HG02938 (cell line): ENCODE measurements around the gene NHEJ1.

Experiments
- ATAC-seq: cut with Tn5 transposase; IDR thresholded peaks from one replicate; pipeline ENCODE4 v1.9.1; 2021; ENCODE audit warnings: mild to moderate bottlenecking, moderate library complexity; ENCODE audit not compliant: unreplicated experiment

The NHEJ1 gene

DNA sequence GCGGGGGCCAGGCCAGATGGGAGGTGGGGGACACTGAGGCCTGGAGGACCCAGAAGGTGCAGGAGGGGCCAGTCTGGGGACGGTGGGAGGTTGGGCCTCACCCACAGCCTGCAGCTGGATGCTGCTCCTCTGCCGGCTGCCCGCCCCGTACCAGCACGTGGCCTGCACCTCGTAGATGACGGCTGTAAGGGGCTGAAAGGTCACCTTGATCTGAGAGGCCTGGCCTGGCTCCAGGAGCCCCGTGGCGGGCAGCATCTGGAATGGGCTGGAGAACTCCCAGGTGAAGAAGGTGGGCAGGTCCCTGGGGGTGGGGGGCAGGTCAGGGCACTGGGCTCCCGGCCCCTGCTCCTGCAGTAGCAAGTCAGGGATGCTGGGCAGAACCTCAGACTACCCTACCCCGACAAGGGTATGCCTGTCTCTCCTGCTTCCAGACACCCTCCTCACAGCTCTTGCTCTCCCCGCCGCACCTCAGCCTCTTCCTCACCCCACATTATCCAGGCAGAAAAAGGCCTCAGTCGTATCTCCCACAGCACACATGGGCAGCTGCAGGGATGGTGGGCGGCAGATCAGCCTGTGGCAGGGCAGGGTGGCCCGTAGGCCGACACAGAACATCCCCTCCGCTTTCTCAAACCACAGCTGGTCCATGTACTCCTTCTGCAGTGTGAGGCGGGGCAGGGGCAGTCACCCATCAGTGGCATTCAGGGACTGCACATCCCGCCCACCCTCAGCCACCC is 129.4 kb downstream of the NHEJ1 start:
- no peak for ATAC-seq

DNA sequence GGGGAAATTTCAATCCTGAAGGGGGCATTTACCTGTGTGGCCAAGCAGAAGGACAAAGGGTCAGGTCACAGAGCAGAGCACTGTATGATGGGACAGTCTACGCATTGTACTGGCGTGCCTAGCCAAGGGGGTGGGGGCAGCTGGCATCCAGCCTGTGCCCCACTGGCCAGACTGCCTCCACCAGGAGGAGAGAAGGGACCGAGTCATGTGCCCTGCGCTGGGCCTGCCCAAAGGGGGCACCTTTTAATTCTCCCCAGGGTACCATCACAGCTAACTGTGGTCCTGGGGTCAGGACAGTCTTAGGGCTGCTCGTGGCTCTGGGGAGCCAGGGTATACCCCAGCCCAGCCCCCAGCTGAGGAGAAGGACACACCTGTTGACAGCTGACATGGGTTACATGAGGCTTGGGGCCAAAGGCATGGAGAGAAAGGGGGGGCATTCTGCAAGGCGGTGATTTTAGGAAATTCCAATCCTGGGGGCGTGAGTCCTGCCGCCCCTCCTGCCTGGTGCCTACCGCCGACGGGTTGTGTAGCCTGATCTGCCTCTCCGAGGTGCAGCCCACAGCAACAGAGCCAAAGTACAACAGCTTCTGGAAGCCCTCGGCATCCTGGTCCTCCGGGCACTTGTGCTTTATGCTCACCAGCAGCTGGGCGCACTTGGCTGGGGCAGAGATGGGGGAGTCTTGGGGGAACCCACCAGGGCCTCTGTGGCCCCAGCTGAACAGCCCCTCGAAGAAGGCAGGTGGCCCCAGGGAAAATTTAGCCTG is 130.3 kb downstream of the NHEJ1 start:
- ATAC-seq: no peak

DNA sequence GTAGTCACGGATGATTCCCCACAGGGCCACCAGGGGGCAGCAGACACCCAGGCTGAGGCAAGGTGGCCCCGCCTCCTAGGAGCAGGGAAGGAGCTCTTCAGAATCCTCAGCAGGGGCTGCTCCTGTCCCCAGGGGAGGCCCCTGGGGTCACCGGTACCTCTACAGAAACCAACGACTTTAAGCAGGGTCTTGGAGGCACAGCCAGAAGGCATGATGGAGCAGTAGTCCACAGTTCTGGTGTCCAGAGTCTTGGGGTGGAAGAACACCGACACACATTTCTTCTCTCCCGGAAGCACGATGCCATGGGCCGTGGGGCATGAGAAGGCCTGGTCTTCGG is 130.8 kb downstream of the NHEJ1 start:
- peak; percentile 75 for ATAC-seq

DNA sequence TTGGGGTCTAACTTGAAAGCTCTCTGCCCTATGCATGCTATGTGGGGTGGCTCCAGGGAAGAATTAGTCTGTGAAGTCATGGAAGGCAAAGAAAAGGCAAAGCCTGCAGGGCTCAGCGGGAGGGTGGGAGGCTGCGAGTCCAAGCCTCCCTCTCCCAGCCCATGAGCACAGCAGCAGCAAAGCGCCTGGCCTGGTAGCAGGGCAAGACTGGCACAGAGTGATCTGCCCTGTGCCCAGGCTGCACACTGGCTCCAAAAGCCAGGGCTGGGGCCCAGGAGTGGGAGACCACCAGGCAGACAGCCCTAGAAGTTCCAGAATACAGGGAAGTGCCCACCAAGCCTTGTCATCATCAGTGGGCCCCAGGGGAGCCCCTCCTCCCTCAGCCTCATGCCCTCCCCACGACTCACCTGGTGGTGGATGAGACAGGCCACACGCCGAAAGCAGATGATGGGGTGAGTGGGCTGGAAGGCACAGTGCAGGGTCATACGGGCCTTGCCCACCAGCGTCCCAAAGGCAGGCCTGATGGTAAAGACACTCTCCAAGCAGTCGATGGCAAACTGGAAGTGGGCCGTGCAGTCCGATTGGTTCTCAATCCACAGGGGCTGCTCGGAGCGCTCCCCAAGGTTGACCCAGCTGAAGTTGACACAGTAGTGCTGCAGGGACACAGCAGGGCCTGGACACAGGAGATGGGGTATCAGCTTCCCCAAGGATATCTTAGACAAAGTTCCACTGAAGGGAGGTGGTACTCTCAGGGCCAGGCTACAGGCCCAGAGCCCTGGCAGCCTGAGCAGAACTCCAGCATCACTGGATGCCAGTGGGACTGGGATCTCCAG is 131.4 kb downstream of the NHEJ1 start:
- no peak for ATAC-seq

DNA sequence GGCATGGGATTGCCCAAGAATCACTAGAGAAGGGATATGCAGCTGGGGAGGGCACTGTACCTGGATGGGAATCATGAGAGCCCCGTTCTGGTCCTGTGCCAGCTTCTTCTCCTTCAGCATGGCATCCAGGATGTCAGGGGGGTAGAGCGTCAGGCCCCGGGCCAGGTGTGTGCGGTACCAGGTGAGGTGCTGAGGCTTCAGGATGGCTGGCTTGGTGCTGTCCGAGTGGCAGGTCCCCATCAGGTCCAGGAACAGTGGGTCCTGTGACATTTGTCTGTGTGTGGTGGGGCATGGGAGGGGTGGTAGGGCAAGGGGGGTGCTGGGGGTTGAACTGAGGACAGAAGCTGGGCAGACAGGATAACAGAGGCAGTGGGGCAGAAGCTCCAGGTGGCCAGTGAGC is 132.5 kb downstream of the NHEJ1 start:
- no peak for ATAC-seq

DNA sequence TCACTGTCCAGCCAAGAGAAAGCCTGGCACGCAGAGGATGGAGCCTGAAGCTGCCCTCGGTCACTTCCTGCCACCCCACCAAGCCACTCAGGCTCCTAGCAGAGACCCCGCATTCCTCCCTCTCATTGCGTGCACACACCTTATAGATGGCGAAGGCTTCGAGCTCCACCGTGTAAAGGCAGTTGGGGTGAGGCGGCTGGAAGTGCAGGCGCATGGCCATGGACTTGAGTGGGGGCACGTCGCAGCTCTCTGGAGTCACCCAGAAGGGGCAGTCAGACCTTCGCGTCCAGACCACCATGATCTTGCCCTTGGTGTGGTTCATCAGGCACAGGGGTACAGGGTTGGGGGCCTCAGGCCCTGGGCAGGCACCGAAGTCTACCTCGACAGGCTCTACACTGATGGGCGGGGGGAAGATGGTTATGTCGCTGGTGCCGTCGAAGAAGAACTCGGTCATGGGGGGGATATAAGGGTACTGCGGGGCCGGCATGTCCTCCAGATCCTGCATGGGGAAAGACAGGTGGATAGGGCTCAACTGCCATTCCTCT is 133.0 kb downstream of the NHEJ1 start:
- no peak for ATAC-seq

DNA sequence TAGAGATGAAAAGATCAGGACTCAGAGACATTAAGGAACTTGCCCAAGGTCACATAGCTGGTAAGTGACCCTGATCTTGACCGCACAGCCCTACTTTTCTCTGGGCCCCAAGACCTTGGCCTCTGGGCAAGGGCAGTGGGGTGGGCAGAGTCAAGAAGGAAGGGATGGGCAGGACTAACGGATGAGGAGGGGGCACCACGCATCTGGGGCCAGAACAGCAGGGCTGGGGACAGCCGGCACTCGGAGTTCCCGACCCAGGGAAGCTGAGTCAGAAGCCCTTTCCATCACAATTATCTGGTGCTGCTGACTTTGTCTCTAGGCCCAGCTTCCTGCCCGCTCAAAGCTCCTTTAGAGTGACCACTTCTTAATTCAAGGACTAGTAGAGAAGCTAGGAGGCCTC is 133.7 kb downstream of the NHEJ1 start:
- no peak for ATAC-seq

DNA sequence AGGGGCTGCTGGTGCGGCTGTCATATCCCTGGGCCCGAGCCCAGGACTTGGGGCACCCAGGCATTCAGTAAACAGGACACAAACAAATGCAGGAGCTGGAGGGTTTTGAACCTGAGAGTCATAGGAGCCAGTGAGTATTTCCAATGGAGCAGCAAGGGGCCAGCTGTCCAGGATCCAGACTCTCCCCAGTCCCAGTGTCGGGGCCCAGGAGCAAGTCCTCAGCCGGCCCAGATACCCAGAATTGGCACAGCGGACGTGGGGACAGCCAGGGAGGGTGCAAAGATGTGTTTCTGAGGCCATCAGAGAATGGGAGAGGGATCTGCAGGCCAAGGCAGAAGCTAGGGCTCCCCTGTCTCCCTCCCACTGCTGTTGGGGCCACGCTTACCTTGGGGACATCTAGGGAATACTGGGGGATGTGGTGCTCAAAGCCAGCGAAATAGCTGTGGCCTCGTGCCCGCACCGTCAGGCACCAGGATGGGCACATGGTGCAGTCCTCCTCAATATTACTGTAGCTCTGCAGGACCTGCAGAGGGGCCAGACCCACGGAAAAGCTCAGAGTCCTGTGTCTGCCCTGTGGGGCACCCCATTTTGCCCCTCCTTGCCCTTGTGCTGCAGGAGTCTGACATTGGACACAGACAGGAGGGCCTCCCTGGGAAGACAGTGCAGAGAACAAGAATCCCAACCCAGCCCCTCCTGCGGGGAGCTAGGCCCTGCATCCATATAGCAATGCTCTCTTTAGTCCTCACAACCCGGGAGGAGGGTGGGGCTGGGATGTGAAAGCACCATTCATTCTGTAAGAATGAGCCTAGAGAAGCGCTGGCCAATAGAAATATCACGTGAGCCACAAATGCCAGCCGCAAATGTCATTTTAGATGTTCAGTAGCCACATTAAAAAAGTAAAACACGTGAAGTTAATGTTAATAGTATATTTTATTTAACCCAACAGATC is 134.7 kb downstream of the NHEJ1 start:
- no peak for ATAC-seq
